ENCODE data around the gene MMS22L. TPM values are rescaled to one million over a fixed set of nuclear protein-coding genes. Genes with fewer than 3 reads are reported as not detected.

Gene MMS22L
- total RNA-seq, 1 donor from 2014 or later, result 19.6 TPM

GRCh38 chr6:97195117-97195516 lies 87.9 kb downstream of the MMS22L start:
- no peak overlapping the region for H3K4me3 ChIP-seq
- intact Hi-C loops (cut with DNase I), result no loop called here

DNA sequence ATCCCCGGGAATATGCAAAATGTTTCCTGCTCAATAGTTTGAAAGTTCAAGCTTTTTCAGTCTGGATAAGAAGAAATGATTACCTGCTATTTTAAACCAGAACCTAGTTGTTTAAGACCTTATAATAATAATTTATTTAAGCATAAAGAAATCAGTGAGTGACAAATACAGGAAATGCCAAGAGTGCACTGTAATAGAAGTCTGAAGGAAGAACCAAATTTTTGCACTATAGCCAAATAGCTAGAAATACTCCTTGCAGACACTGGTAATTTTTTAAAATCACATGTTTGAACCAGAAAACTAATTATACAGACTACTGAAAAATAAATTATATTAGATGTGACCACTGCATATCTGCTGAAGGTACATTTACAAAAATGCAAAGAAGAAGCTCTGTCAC lies 93.2 kb downstream of the MMS22L start:
- no peak for TF ChIP-seq CTCF (IDR thresholded peaks at IDR 0.05)
- intact Hi-C loops (cut with DNase I), result no loop called here
- H3K4me3 ChIP-seq, result no peak overlapping the region
- DNase-seq (ENCODE audit: extremely low spot score in 2 of 2), result no peak
- no peaks in the 10 kb centered on the region for H3K9me3 ChIP-seq
- H3K27me3 ChIP-seq, result no peaks in the 10 kb centered on the region
- H3K4me1 ChIP-seq, result no peaks in the 10 kb centered on the region
- no peaks in the 10 kb centered on the region for H3K36me3 ChIP-seq
- H3K27ac ChIP-seq, result no peak overlapping the region

More at GRCh38 chr6:97195117-97195516, 87.9 kb downstream of the MMS22L start:
- H3K36me3 ChIP-seq, result no peaks in the 10 kb centered on the region
- DNase-seq (ENCODE audit: extremely low spot score in 2 of 2), result no peak
- no peaks in the 10 kb centered on the region for H3K9me3 ChIP-seq
- H3K27me3 ChIP-seq, result no peaks in the 10 kb centered on the region
- H3K27ac ChIP-seq, result no peak overlapping the region
- H3K4me1 ChIP-seq, result no peaks in the 10 kb centered on the region
- TF ChIP-seq POLR2AphosphoS5 (IDR thresholded peaks at IDR 0.05; ENCODE audit: insufficient read depth in 1 of 2, low read depth in 1 of 2), result no peak
- no peak for TF ChIP-seq CTCF (IDR thresholded peaks at IDR 0.05)
- TF ChIP-seq POLR2A (IDR thresholded peaks at IDR 0.05), result no peak

DNA sequence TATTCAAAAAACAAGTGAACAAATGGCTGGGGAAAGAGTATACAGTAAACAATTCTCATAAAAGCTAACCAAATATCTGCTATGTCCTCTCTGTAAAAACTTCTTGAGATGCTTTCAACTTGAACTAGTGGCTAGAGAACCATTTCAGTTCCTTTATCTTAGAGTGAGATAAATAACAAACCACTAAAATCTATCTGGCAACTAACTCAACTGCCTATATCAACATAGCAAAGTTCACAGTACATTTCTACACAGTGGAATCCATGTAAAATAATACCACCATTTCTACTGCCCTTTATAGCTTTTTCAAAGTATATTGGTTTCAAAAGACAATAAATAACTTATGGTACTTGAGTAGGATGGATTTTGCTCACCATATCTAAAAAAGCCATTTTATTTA lies 95.1 kb downstream of the MMS22L start:
- H3K27me3 ChIP-seq, result no peaks in the 10 kb centered on the region
- no peaks in the 10 kb centered on the region for H3K9me3 ChIP-seq
- H3K36me3 ChIP-seq, result no peaks in the 10 kb centered on the region
- no peak for DNase-seq (ENCODE audit: extremely low spot score in 2 of 2)
- H3K27ac ChIP-seq, result no peak overlapping the region
- no peaks in the 10 kb centered on the region for H3K4me1 ChIP-seq
- TF ChIP-seq CTCF (IDR thresholded peaks at IDR 0.05), result no peak
- TF ChIP-seq POLR2A (IDR thresholded peaks at IDR 0.05), result no peak
- no peak for TF ChIP-seq POLR2AphosphoS5 (IDR thresholded peaks at IDR 0.05; ENCODE audit: insufficient read depth in 1 of 2, low read depth in 1 of 2)
- intact Hi-C loops (cut with DNase I), result no loop called here
- no peak overlapping the region for H3K4me3 ChIP-seq

DNA sequence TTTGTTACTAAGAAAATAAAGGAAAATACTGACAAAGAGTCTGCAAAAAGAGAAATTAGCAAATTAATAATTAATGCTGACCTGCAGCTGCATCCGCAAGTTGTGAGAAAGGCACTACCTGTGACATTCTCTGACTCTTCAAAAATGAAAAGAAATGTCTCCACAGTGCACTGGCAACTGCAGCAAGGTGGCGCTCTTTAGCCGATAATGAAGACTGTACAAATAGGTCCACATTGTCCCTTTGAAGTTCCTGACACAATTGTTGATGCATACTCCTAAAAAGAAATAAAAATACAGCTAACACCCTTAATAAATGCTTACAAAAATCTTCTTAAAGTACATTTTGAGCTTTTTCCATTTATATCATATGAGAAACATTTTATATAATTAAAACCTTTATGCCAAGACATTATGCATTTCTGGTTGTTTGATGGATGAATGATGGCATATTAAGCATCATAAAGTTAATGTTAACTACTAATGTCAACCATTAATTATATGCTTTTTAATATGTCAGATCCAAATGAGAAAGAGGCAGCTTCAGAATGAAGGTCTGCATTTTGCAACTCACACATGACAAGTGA lies 96.5 kb downstream of the MMS22L start:
- DNase-seq (ENCODE audit: extremely low spot score in 2 of 2), result no peak
- no peaks in the 10 kb centered on the region for H3K9me3 ChIP-seq
- TF ChIP-seq POLR2A (IDR thresholded peaks at IDR 0.05) (no peak), CTCF (IDR thresholded peaks at IDR 0.05) (peak; percentile 24 to 60 (median 52)), POLR2AphosphoS5 (IDR thresholded peaks at IDR 0.05; ENCODE audit: insufficient read depth in 1 of 2, low read depth in 1 of 2) (no peak)
- no peaks in the 10 kb centered on the region for H3K36me3 ChIP-seq
- no peaks in the 10 kb centered on the region for H3K27me3 ChIP-seq
- no peak overlapping the region for H3K4me3 ChIP-seq
- intact Hi-C loops (cut with DNase I), result no loop called here
- H3K27ac ChIP-seq, result no peak overlapping the region
- no peaks in the 10 kb centered on the region for H3K4me1 ChIP-seq

GRCh38 chr6:97177905-97178304 lies 105.1 kb downstream of the MMS22L start:
- TF ChIP-seq POLR2A (IDR thresholded peaks at IDR 0.05) (no peak), CTCF (IDR thresholded peaks at IDR 0.05) (no peak), POLR2AphosphoS5 (IDR thresholded peaks at IDR 0.05; ENCODE audit: insufficient read depth in 1 of 2, low read depth in 1 of 2) (no peak)

More at GRCh38 chr6:97177905-97178304, 105.1 kb downstream of the MMS22L start:
- intact Hi-C loops (cut with DNase I), result no loop called here
- H3K27me3 ChIP-seq, result no peaks in the 10 kb centered on the region
- peaks cover 0 to 3% of the 10 kb centered on the region in 2 donors for H3K36me3 ChIP-seq
- no peaks in the 10 kb centered on the region for H3K4me1 ChIP-seq
- H3K27ac ChIP-seq, result no peak overlapping the region
- no peak for DNase-seq (ENCODE audit: extremely low spot score in 2 of 2)
- H3K4me3 ChIP-seq, result no peak overlapping the region
- H3K9me3 ChIP-seq, result no peaks in the 10 kb centered on the region

Measured in vagina (tissue), 2 donors.